ENCODE data around the gene IPP.

- TF ChIP-seq CTCF (IDR thresholded peaks at IDR 0.05; ENCODE audit: low read depth, low read length, poor library complexity, severe bottlenecking) (no peak), EZH2phosphoT487 (IDR thresholded peaks at IDR 0.05; ENCODE audit: borderline replicate concordance, low read length) (no peak)
These were observed 92.3 kb downstream of the IPP start for GRCh38 chr1:45658171-45658570.

Data from DOHH2 (cell line).